Measurements from ENCODE around the gene HES3. TPM values are rescaled to one million over a fixed set of nuclear protein-coding genes. Genes with fewer than 3 reads are reported as not detected.

The HES3 gene
- total and polyA plus RNA-seq, 2 donors = 0.99 TPM; not detected in 1

- Histone ChIP-seq H3K36me3 (ENCODE audit: control insufficient read depth in 2 of 2, insufficient read depth in 2 of 2, low read length in 1 of 2) (peaks cover 0 to 12% of the 10 kb centered on the region in 2 donors), H3K27me3 (ENCODE audit: control insufficient read depth in 2 of 2, insufficient read depth in 1 of 2, low read length in 1 of 2) (no peaks in the 10 kb centered on the region), H3K4me1 (ENCODE audit: control insufficient read depth in 2 of 2, insufficient read depth in 2 of 2, low read length in 2 of 2) (no peaks in the 10 kb centered on the region), H3K27ac (ENCODE audit: low read depth in 1 of 2, low read length in 1 of 2) (no peak overlapping the region), H3K9me3 (ENCODE audit: control insufficient read depth in 2 of 2, insufficient read depth in 1 of 2, low read length in 1 of 2) (no peaks in the 10 kb centered on the region), H3K4me3 (ENCODE audit: low read length in 2 of 2) (no peak overlapping the region)
- WGBS = 95% methylated on average over 31 of the region's 31 CpGs
- DNase-seq (ENCODE audit: low read depth in 6 of 9, low spot score in 9 of 9) = no peak
Observed at GRCh38 chr1:6279613-6280383, 35.8 kb downstream of the HES3 start.

- DNase-seq (ENCODE audit: low read depth in 6 of 9, low spot score in 9 of 9) = no peak
- no peak overlapping the region for H3K27ac ChIP-seq (ENCODE audit: low read depth in 1 of 2, low read length in 1 of 2)
Observed at GRCh38 chr1:6280761-6281451, 36.9 kb downstream of the HES3 start.

GRCh38 chr1:6281511-6282402, 37.8 kb downstream of the HES3 start:
- 93% methylated on average over 19 of the region's 19 CpGs for WGBS
- H3K9me3 ChIP-seq (ENCODE audit: control insufficient read depth in 2 of 2, insufficient read depth in 1 of 2, low read length in 1 of 2) = no peaks in the 10 kb centered on the region
- DNase-seq (ENCODE audit: low read depth in 6 of 9, low spot score in 9 of 9) = no peak
- H3K27me3 ChIP-seq (ENCODE audit: control insufficient read depth in 2 of 2, insufficient read depth in 1 of 2, low read length in 1 of 2) = no peaks in the 10 kb centered on the region
- H3K27ac ChIP-seq (ENCODE audit: low read depth in 1 of 2, low read length in 1 of 2) = no peak overlapping the region
- H3K36me3 ChIP-seq (ENCODE audit: control insufficient read depth in 2 of 2, insufficient read depth in 2 of 2, low read length in 1 of 2) = peaks cover 0 to 12% of the 10 kb centered on the region in 2 donors
- no peak overlapping the region for H3K4me3 ChIP-seq (ENCODE audit: low read length in 2 of 2)
- no peaks in the 10 kb centered on the region for H3K4me1 ChIP-seq (ENCODE audit: control insufficient read depth in 2 of 2, insufficient read depth in 2 of 2, low read length in 2 of 2)

More at GRCh38 chr1:6280761-6281451, 36.9 kb downstream of the HES3 start:
- H3K9me3 ChIP-seq (ENCODE audit: control insufficient read depth in 2 of 2, insufficient read depth in 1 of 2, low read length in 1 of 2) = no peaks in the 10 kb centered on the region
- H3K4me3 ChIP-seq (ENCODE audit: low read length in 2 of 2) = no peak overlapping the region
- H3K27me3 ChIP-seq (ENCODE audit: control insufficient read depth in 2 of 2, insufficient read depth in 1 of 2, low read length in 1 of 2) = no peaks in the 10 kb centered on the region
- 92% methylated on average over 33 of the region's 33 CpGs for WGBS
- no peaks in the 10 kb centered on the region for H3K4me1 ChIP-seq (ENCODE audit: control insufficient read depth in 2 of 2, insufficient read depth in 2 of 2, low read length in 2 of 2)
- H3K36me3 ChIP-seq (ENCODE audit: control insufficient read depth in 2 of 2, insufficient read depth in 2 of 2, low read length in 1 of 2) = peaks cover 0 to 12% of the 10 kb centered on the region in 2 donors

GRCh38 chr1:6282577-6283270, 38.7 kb downstream of the HES3 start:
- Histone ChIP-seq H3K36me3 (ENCODE audit: control insufficient read depth in 2 of 2, insufficient read depth in 2 of 2, low read length in 1 of 2) (peaks cover 0 to 15% of the 10 kb centered on the region in 2 donors), H3K4me1 (ENCODE audit: control insufficient read depth in 2 of 2, insufficient read depth in 2 of 2, low read length in 2 of 2) (no peaks in the 10 kb centered on the region), H3K27me3 (ENCODE audit: control insufficient read depth in 2 of 2, insufficient read depth in 1 of 2, low read length in 1 of 2) (no peaks in the 10 kb centered on the region), H3K9me3 (ENCODE audit: control insufficient read depth in 2 of 2, insufficient read depth in 1 of 2, low read length in 1 of 2) (no peaks in the 10 kb centered on the region), H3K4me3 (ENCODE audit: low read length in 2 of 2) (no peak overlapping the region), H3K27ac (ENCODE audit: low read depth in 1 of 2, low read length in 1 of 2) (no peak overlapping the region)
- 98% methylated on average over 17 of the region's 17 CpGs for WGBS
- no peak for DNase-seq (ENCODE audit: low read depth in 6 of 9, low spot score in 9 of 9)

GRCh38 chr1:6285336-6285735, 41.4 kb downstream of the HES3 start:
- no peak for DNase-seq (ENCODE audit: low read depth in 6 of 9, low spot score in 9 of 9)

GRCh38 chr1:6286266-6286665, 42.3 kb downstream of the HES3 start:
- no peak overlapping the region for H3K27ac ChIP-seq (ENCODE audit: low read depth in 1 of 2, low read length in 1 of 2)
- WGBS = 97% methylated on average over 8 of the region's 8 CpGs
- peaks cover 0 to 1% of the 10 kb centered on the region in 2 donors for H3K9me3 ChIP-seq (ENCODE audit: control insufficient read depth in 2 of 2, insufficient read depth in 1 of 2, low read length in 1 of 2)

More at GRCh38 chr1:6285336-6285735, 41.4 kb downstream of the HES3 start:
- no peak overlapping the region for H3K27ac ChIP-seq (ENCODE audit: low read depth in 1 of 2, low read length in 1 of 2)
- H3K4me1 ChIP-seq (ENCODE audit: control insufficient read depth in 2 of 2, insufficient read depth in 2 of 2, low read length in 2 of 2) = no peaks in the 10 kb centered on the region
- H3K9me3 ChIP-seq (ENCODE audit: control insufficient read depth in 2 of 2, insufficient read depth in 1 of 2, low read length in 1 of 2) = no peaks in the 10 kb centered on the region
- H3K36me3 ChIP-seq (ENCODE audit: control insufficient read depth in 2 of 2, insufficient read depth in 2 of 2, low read length in 1 of 2) = peaks cover 0 to 11% of the 10 kb centered on the region in 2 donors
- WGBS = 96% methylated on average over 11 of the region's 11 CpGs
- H3K27me3 ChIP-seq (ENCODE audit: control insufficient read depth in 2 of 2, insufficient read depth in 1 of 2, low read length in 1 of 2) = no peaks in the 10 kb centered on the region
- H3K4me3 ChIP-seq (ENCODE audit: low read length in 2 of 2) = no peak overlapping the region

GRCh38 chr1:6287029-6287428, 43.0 kb downstream of the HES3 start:
- H3K9me3 ChIP-seq (ENCODE audit: control insufficient read depth in 2 of 2, insufficient read depth in 1 of 2, low read length in 1 of 2) = peaks cover 0 to 1% of the 10 kb centered on the region in 2 donors
- H3K36me3 ChIP-seq (ENCODE audit: control insufficient read depth in 2 of 2, insufficient read depth in 2 of 2, low read length in 1 of 2) = peaks cover 0 to 8% of the 10 kb centered on the region in 2 donors
- H3K4me1 ChIP-seq (ENCODE audit: control insufficient read depth in 2 of 2, insufficient read depth in 2 of 2, low read length in 2 of 2) = no peaks in the 10 kb centered on the region
- H3K27me3 ChIP-seq (ENCODE audit: control insufficient read depth in 2 of 2, insufficient read depth in 1 of 2, low read length in 1 of 2) = no peaks in the 10 kb centered on the region
- H3K27ac ChIP-seq (ENCODE audit: low read depth in 1 of 2, low read length in 1 of 2) = no peak overlapping the region
- no peak overlapping the region for H3K4me3 ChIP-seq (ENCODE audit: low read length in 2 of 2)
- DNase-seq (ENCODE audit: low read depth in 6 of 9, low spot score in 9 of 9) = no peak
- 90% methylated on average over 13 of the region's 13 CpGs for WGBS

More at GRCh38 chr1:6286266-6286665, 42.3 kb downstream of the HES3 start:
- DNase-seq (ENCODE audit: low read depth in 6 of 9, low spot score in 9 of 9) = no peak
- H3K4me3 ChIP-seq (ENCODE audit: low read length in 2 of 2) = no peak overlapping the region
- no peaks in the 10 kb centered on the region for H3K27me3 ChIP-seq (ENCODE audit: control insufficient read depth in 2 of 2, insufficient read depth in 1 of 2, low read length in 1 of 2)
- H3K36me3 ChIP-seq (ENCODE audit: control insufficient read depth in 2 of 2, insufficient read depth in 2 of 2, low read length in 1 of 2) = peaks cover 0 to 4% of the 10 kb centered on the region in 2 donors
- H3K4me1 ChIP-seq (ENCODE audit: control insufficient read depth in 2 of 2, insufficient read depth in 2 of 2, low read length in 2 of 2) = no peaks in the 10 kb centered on the region

- Histone ChIP-seq H3K27me3 (ENCODE audit: control insufficient read depth in 2 of 2, insufficient read depth in 1 of 2, low read length in 1 of 2) (no peaks in the 10 kb centered on the region), H3K36me3 (ENCODE audit: control insufficient read depth in 2 of 2, insufficient read depth in 2 of 2, low read length in 1 of 2) (peaks cover 0 to 10% of the 10 kb centered on the region in 2 donors), H3K4me1 (ENCODE audit: control insufficient read depth in 2 of 2, insufficient read depth in 2 of 2, low read length in 2 of 2) (no peaks in the 10 kb centered on the region), H3K9me3 (ENCODE audit: control insufficient read depth in 2 of 2, insufficient read depth in 1 of 2, low read length in 1 of 2) (peaks cover 0 to 1% of the 10 kb centered on the region in 2 donors), H3K27ac (ENCODE audit: low read depth in 1 of 2, low read length in 1 of 2) (no peak overlapping the region), H3K4me3 (ENCODE audit: low read length in 2 of 2) (no peak overlapping the region)
- WGBS = 97% methylated on average over 10 of the region's 10 CpGs
- no peak for DNase-seq (ENCODE audit: low read depth in 6 of 9, low spot score in 9 of 9)
Observed at GRCh38 chr1:6287431-6287886, 43.5 kb downstream of the HES3 start.

Data from thymus (tissue), 11 donors.